GM12864 (cell line): ENCODE measurements around the gene CHST1.
A peak's percentile ranks its signal among the peaks of the same experiment; 100 is the strongest.

ENCODE experiments used
- DNase-seq: peaks from one replicate; pipeline ENCODE4 v3.0.0-alpha.2; 2011; ENCODE audit warnings: low read depth
- H3K4me3 ChIP-seq: 2 replicates; pipeline ENCODE4 v1.5.1; 2011; ENCODE audit warnings: mild to moderate bottlenecking, low read depth, low read length, control low read depth
- TF ChIP-seq, protein P1 (sequence below): IDR thresholded peaks from 2 replicates; pipeline ENCODE4 v1.5.1; 2011; ENCODE audit warnings: low read depth, mild to moderate bottlenecking, moderate library complexity, low read length, control low read depth, inconsistent platforms; ENCODE audit errors: missing control alignments

The CHST1 gene

GRCh38 chr11:45684440-45684839 is 19.0 kb upstream of the CHST1 start:
- no peak overlapping the region for H3K4me3 ChIP-seq
- no peak for DNase-seq

GRCh38 chr11:45683271-45684058 is 18.0 kb upstream of the CHST1 start:
- DNase-seq, result no peak

More at GRCh38 chr11:45684440-45684839, 19.0 kb upstream of the CHST1 start:
- TF ChIP-seq, protein P1, sequence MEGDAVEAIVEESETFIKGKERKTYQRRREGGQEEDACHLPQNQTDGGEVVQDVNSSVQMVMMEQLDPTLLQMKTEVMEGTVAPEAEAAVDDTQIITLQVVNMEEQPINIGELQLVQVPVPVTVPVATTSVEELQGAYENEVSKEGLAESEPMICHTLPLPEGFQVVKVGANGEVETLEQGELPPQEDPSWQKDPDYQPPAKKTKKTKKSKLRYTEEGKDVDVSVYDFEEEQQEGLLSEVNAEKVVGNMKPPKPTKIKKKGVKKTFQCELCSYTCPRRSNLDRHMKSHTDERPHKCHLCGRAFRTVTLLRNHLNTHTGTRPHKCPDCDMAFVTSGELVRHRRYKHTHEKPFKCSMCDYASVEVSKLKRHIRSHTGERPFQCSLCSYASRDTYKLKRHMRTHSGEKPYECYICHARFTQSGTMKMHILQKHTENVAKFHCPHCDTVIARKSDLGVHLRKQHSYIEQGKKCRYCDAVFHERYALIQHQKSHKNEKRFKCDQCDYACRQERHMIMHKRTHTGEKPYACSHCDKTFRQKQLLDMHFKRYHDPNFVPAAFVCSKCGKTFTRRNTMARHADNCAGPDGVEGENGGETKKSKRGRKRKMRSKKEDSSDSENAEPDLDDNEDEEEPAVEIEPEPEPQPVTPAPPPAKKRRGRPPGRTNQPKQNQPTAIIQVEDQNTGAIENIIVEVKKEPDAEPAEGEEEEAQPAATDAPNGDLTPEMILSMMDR, result no peak

GRCh38 chr11:45679806-45680205 is 14.4 kb upstream of the CHST1 start:
- H3K4me3 ChIP-seq, result no peak overlapping the region
- TF ChIP-seq, protein P1, result no peak
- no peak for DNase-seq

More at GRCh38 chr11:45683271-45684058, 18.0 kb upstream of the CHST1 start:
- no peak overlapping the region for H3K4me3 ChIP-seq
- TF ChIP-seq, protein P1, result no peak

- no peak for DNase-seq
- TF ChIP-seq, protein P1, result no peak
- H3K4me3 ChIP-seq, result no peak overlapping the region
Measured at GRCh38 chr11:45678976-45679375, 13.6 kb upstream of the CHST1 start.

DNA sequence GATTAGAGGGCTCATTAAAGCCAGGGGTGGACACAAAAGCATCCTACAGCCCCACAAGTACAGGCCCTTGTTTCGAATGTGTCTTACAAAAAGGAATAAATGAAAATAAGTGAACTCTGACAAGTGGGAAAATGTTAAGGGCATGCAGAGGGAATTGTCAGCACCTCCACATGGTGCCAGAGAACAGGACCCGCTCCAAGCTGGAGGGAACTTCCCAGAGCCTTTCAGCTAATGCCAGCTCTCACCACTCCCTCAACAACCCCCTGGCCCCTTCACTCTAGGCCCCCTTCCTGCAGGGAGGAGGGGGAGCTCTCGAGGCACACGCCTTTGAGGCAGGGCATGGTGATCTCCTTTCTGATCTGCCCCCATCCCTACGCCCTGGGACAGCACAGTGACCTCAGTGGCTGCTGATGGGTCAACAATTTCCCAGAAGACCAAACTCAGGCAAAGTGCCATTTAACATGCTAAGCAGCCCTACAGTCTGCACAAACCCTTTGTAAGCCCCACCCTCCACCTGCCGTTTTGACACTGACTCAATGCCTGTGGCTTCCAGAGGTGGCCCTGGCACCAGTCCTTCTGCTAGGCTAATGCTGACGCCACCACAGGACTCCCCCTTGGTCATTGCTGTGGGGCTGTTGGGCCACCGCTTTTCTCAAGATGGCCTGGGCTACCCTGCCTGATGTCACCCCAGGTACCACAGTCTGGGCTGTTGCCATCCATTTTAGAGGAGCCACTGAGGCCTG is 12.5 kb upstream of the CHST1 start:
- TF ChIP-seq, protein P1, result no peak
- DNase-seq, result no peak
- no peak overlapping the region for H3K4me3 ChIP-seq

GRCh38 chr11:45676522-45677095 is 11.2 kb upstream of the CHST1 start:
- TF ChIP-seq, protein P1, result no peak
- H3K4me3 ChIP-seq, result no peak overlapping the region
- peak; percentile 8 for DNase-seq
